H9 (cell line): Measurements from ENCODE around the gene PSMB5. TPM values are rescaled to one million over a fixed set of nuclear protein-coding genes. Genes with fewer than 3 reads are reported as not detected.

Source experiments
- DNase-seq: peaks from one replicate; pipeline ENCODE4 v3.0.0-alpha.2; 2017
- H2AFZ ChIP-seq: one replicate; pipeline ENCODE4 v1.6.1; 2013; ENCODE audit warnings: mild to moderate bottlenecking, low read length, control low read depth, moderate library complexity
- H2AK5ac ChIP-seq: 2 replicates; pipeline ENCODE4 v1.6.1; 2013; ENCODE audit warnings: low read length, control low read depth, mixed read lengths; ENCODE audit not compliant: insufficient read length
- H2BK120ac ChIP-seq: one replicate; pipeline ENCODE4 v1.6.1; 2013; ENCODE audit warnings: low read depth, mild to moderate bottlenecking, low read length, control low read depth, inconsistent platforms; ENCODE audit not compliant: poor library complexity, severe bottlenecking
- H2BK12ac ChIP-seq: 2 replicates; pipeline ENCODE4 v1.6.1; 2013; ENCODE audit warnings: low read length, control low read depth, mixed read lengths, low read depth; ENCODE audit not compliant: insufficient read length
- H2BK15ac ChIP-seq: 2 replicates; pipeline ENCODE4 v1.6.1; 2013; ENCODE audit warnings: low read depth, low read length, control low read depth
- H2BK20ac ChIP-seq: one replicate; pipeline ENCODE4 v1.6.1; 2013; ENCODE audit warnings: low read depth, mild to moderate bottlenecking, low read length, control low read depth, inconsistent platforms; ENCODE audit not compliant: poor library complexity, severe bottlenecking
- H2BK5ac ChIP-seq: 2 replicates; pipeline ENCODE4 v1.6.1; 2013; ENCODE audit warnings: low read length, control low read depth, mixed read lengths; ENCODE audit not compliant: insufficient read length
- H3K14ac ChIP-seq: 2 replicates; pipeline ENCODE4 v1.6.1; 2013; ENCODE audit warnings: low read length, control low read depth; ENCODE audit not compliant: insufficient read depth
- H3K18ac ChIP-seq: 2 replicates; pipeline ENCODE4 v1.6.1; 2013; ENCODE audit warnings: low read depth, mild to moderate bottlenecking, mixed read lengths, low read length, control low read depth; ENCODE audit not compliant: insufficient read length
- H3K23ac ChIP-seq: 2 replicates; pipeline ENCODE4 v1.6.1; 2013; ENCODE audit warnings: low read length, control low read depth, mixed read lengths, low read depth; ENCODE audit not compliant: insufficient read length
- H3K23me2 ChIP-seq: 2 replicates; pipeline ENCODE4 v1.6.1; 2013; ENCODE audit warnings: low read depth, mild to moderate bottlenecking, mixed read lengths, low read length, control low read depth; ENCODE audit not compliant: insufficient read length, poor library complexity, severe bottlenecking
- H3K27ac ChIP-seq: 2 replicates; pipeline ENCODE4 v1.5.1; 2013; ENCODE audit warnings: low read length, control low read depth, mixed read lengths, low read depth; ENCODE audit not compliant: insufficient read length
- H3K27me3 ChIP-seq: 2 replicates; pipeline ENCODE4 v1.6.1; 2013; ENCODE audit warnings: low read length, control low read depth, inconsistent platforms; ENCODE audit not compliant: insufficient read depth
- H3K4ac ChIP-seq: 2 replicates; pipeline ENCODE4 v1.6.1; 2013; ENCODE audit warnings: low read depth, mild to moderate bottlenecking, control low read depth, inconsistent platforms, low read length, moderate library complexity
- H3K4me1 ChIP-seq: 2 replicates; pipeline ENCODE4 v1.6.1; 2013; ENCODE audit warnings: low read length, control low read depth, inconsistent platforms; ENCODE audit not compliant: insufficient read depth
- H3K4me2 ChIP-seq: 2 replicates; pipeline ENCODE4 v1.6.1; 2013; ENCODE audit warnings: low read length, control low read depth, mixed read lengths; ENCODE audit not compliant: insufficient read length, insufficient read depth
- H3K56ac ChIP-seq: 2 replicates; pipeline ENCODE4 v1.6.1; 2013; ENCODE audit warnings: low read depth, mild to moderate bottlenecking, mixed read lengths, low read length, control low read depth; ENCODE audit not compliant: insufficient read length
- H3K79me1 ChIP-seq: 2 replicates; pipeline ENCODE4 v1.6.1; 2013; ENCODE audit warnings: low read depth, mild to moderate bottlenecking, moderate library complexity, low read length, control low read depth, inconsistent platforms; ENCODE audit not compliant: insufficient read depth, poor library complexity, severe bottlenecking
- H3K79me2 ChIP-seq: 2 replicates; pipeline ENCODE4 v1.6.1; 2013; ENCODE audit warnings: low read length, control low read depth, inconsistent platforms; ENCODE audit not compliant: insufficient read depth
- H3K9ac ChIP-seq: 2 replicates; pipeline ENCODE4 v1.6.1; 2013; ENCODE audit warnings: low read length, control low read depth, mixed read lengths; ENCODE audit not compliant: insufficient read length; ENCODE audit errors: extremely low read depth
- H3K9me3 ChIP-seq: one replicate; pipeline ENCODE4 v1.6.1; 2013; ENCODE audit warnings: low read depth, low read length, inconsistent platforms; ENCODE audit not compliant: control insufficient read depth
- H3T11ph ChIP-seq: one replicate; pipeline ENCODE4 v1.6.1; 2013; ENCODE audit warnings: mild to moderate bottlenecking, low read length, control low read depth, inconsistent platforms
- H4K20me1 ChIP-seq: one replicate; pipeline ENCODE4 v1.6.1; 2013; ENCODE audit not compliant: control insufficient read depth, insufficient read length, insufficient read depth
- H4K5ac ChIP-seq: 2 replicates; pipeline ENCODE4 v1.6.1; 2013; ENCODE audit warnings: low read depth, mild to moderate bottlenecking, mixed read lengths, low read length, control low read depth; ENCODE audit not compliant: insufficient read length
- H4K8ac ChIP-seq: replicated peaks from 2 replicates; pipeline ENCODE4 v1.6.1; 2013; ENCODE audit warnings: low read length, control low read depth, mixed read lengths, low read depth; ENCODE audit not compliant: insufficient read length
- H4K91ac ChIP-seq: 2 replicates; pipeline ENCODE4 v1.6.1; 2013; ENCODE audit warnings: low read depth, mild to moderate bottlenecking, moderate library complexity, mixed read lengths, low read length, control low read depth; ENCODE audit not compliant: insufficient read length
- H3K27ac Mint-ChIP-seq, 3 experiments: 2 replicates in 2 of 3; 3 replicates in 1 of 3; pipeline ENCODE4 v1.8.0; 2020 to 2021; ENCODE audit warnings: mixed read lengths in 3 of 3, mild to moderate bottlenecking in 1 of 3, moderate library complexity in 1 of 3
- H3K27me3 Mint-ChIP-seq: 2 replicates; pipeline ENCODE4 v1.8.0; 2021; ENCODE audit warnings: low read depth, mild to moderate bottlenecking, moderate library complexity, mixed read lengths
- H3K36me3 Mint-ChIP-seq, 3 experiments: 2 replicates in 2 of 3; 3 replicates in 1 of 3; pipeline ENCODE4 v1.8.0; 2020 to 2021; ENCODE audit warnings: low read depth in 3 of 3, mixed read lengths in 3 of 3; ENCODE audit not compliant: insufficient read depth in 1 of 3
- H3K4me1 Mint-ChIP-seq, 2 experiments: 2 replicates each; pipeline ENCODE4 v1.8.0; 2020; ENCODE audit warnings: mixed read lengths in 2 of 2
- H3K4me3 Mint-ChIP-seq, 2 experiments: 2 replicates in 1 of 2; 3 replicates in 1 of 2; pipeline ENCODE4 v1.8.0; 2020 to 2021; ENCODE audit warnings: mild to moderate bottlenecking in 2 of 2, mixed read lengths in 2 of 2, moderate library complexity in 1 of 2
- H3K9me3 Mint-ChIP-seq, 2 experiments: 2 replicates in 1 of 2; 3 replicates in 1 of 2; pipeline ENCODE4 v1.8.0; 2020; ENCODE audit warnings: mild to moderate bottlenecking in 2 of 2, mixed read lengths in 2 of 2, moderate library complexity in 1 of 2
- WGBS: extraction: QIAGEN DNeasy Blood & Tissue Kit; methylation state at CpG from one replicate; pipeline ENCODE4 v1.1.7; 2013; ENCODE audit warnings: missing lambda C conversion rate, low lambda C conversion rate, mixed read lengths; ENCODE audit not compliant: insufficient read length; ENCODE audit errors: extremely low coverage; 5-methylcytosine and 5-hydroxymethylcytosine counted together
- total RNA-seq: library from RNA; stranded (reverse); gene quantifications from 2 replicates; pipeline ENCODE4 v1.2.1, GENCODE V29; 2021
- TF ChIP-seq, protein P1 (sequence below): fragments of 200-600 bp; sonication (generic); conservative IDR thresholded peaks from 3 replicates; pipeline ENCODE4 v1.8.0; 2021; ENCODE audit warnings: antibody characterized with exemption, mild to moderate bottlenecking

Gene PSMB5
- total RNA-seq, 1 experiment from 2014 or later = 252 TPM

DNA sequence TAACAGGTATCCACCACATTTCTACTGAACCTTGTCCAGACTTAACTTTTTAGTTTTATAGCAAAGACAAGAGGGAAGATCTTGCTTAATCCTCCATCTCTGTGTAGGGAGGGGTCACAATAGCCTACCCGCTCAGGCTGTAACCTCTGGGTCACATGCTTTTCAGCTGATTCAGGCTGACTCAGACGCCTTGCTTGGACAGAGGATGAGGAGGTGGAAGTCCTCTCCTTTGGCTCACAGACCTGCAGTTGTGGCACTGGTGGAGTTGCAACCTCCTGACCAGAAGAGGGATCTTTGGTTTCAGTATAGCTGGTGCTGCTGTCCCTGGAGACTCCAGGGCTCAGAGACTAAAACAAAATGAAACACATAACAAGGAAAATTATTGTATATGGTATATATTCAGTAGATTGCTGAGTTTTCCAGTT, 44.0 kb upstream of the PSMB5 start:
- H4K91ac ChIP-seq = no peak overlapping the region
- H4K5ac ChIP-seq = no peak overlapping the region
- H3K27me3 Mint-ChIP-seq = no peaks in the 10 kb centered on the region
- H2BK5ac ChIP-seq = no peak overlapping the region
- no peak overlapping the region for H2AK5ac ChIP-seq
- no peak overlapping the region for H3K14ac ChIP-seq
- H3K18ac ChIP-seq = no peak overlapping the region
- no peak overlapping the region for H3T11ph ChIP-seq
- no peak overlapping the region for H3K4me3 Mint-ChIP-seq
- H3K56ac ChIP-seq = no peak overlapping the region
- no peak overlapping the region for H3K4ac ChIP-seq
- WGBS = no CpG with 5 or more reads among the region's 2 CpGs
- H2BK15ac ChIP-seq = no peak overlapping the region
- H2BK12ac ChIP-seq = no peak overlapping the region
- H4K8ac ChIP-seq = no peak overlapping the region
- no peak overlapping the region for H3K23ac ChIP-seq
- H3K27ac Mint-ChIP-seq = no peak overlapping the region
- H3K36me3 Mint-ChIP-seq = peaks cover 54 to 92% (median 85%) of the 10 kb centered on the region in 3 experiments; a peak in 6 of 7 replicates
- no peaks in the 10 kb centered on the region for H3K4me1 Mint-ChIP-seq
- H3K79me1 ChIP-seq = no peaks in the 10 kb centered on the region
- no peak overlapping the region for H2BK20ac ChIP-seq
- no peaks in the 10 kb centered on the region for H4K20me1 ChIP-seq
- H3K9ac ChIP-seq = no peak overlapping the region
- no peak overlapping the region for H3K4me2 ChIP-seq
- no peaks in the 10 kb centered on the region for H3K27me3 ChIP-seq
- H3K4me1 ChIP-seq = no peaks in the 10 kb centered on the region
- TF ChIP-seq, protein P1, sequence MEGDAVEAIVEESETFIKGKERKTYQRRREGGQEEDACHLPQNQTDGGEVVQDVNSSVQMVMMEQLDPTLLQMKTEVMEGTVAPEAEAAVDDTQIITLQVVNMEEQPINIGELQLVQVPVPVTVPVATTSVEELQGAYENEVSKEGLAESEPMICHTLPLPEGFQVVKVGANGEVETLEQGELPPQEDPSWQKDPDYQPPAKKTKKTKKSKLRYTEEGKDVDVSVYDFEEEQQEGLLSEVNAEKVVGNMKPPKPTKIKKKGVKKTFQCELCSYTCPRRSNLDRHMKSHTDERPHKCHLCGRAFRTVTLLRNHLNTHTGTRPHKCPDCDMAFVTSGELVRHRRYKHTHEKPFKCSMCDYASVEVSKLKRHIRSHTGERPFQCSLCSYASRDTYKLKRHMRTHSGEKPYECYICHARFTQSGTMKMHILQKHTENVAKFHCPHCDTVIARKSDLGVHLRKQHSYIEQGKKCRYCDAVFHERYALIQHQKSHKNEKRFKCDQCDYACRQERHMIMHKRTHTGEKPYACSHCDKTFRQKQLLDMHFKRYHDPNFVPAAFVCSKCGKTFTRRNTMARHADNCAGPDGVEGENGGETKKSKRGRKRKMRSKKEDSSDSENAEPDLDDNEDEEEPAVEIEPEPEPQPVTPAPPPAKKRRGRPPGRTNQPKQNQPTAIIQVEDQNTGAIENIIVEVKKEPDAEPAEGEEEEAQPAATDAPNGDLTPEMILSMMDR = no peak
- no peak overlapping the region for H2BK120ac ChIP-seq
- H3K9me3 ChIP-seq = no peaks in the 10 kb centered on the region
- H3K79me2 ChIP-seq = no peaks in the 10 kb centered on the region
- no peak overlapping the region for H3K27ac ChIP-seq
- DNase-seq = no peak
- H3K9me3 Mint-ChIP-seq = no peaks in the 10 kb centered on the region; a peak in 1 of 5 replicates
- no peak overlapping the region for H2AFZ ChIP-seq
- no peaks in the 10 kb centered on the region for H3K23me2 ChIP-seq
